Measurements from ENCODE around the gene SPATA2L.

DNA sequence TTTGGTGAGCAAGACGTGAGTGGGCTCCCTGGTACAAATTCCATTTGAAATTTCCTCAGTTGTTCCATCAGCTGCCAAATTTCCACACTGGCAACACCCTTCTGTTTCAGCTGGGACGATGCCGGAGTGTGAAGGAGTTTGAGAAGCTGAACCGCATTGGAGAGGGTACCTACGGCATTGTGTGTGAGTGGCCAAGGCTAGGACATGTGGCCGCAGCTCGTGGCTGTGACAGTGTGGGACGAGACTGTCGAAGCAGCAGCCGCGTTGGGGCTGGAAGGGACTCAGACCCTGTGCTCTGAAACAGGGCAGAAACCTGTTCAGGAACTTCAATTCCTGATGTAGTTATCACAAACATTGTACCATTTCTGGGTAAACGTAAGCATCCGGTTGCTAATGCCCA is 12.4 kb downstream of the SPATA2L start:
- no peak for TF ChIP-seq EP300 (IDR thresholded peaks at IDR 0.05; ENCODE audit: borderline replicate concordance in 1 of 2, control insufficient read depth in 1 of 2, low read depth in 2 of 2, low read length in 2 of 2)
- no peak for TF ChIP-seq ZNF24 (IDR thresholded peaks at IDR 0.05)
- no peak for TF ChIP-seq SP1 (IDR thresholded peaks at IDR 0.05; ENCODE audit: low read depth, low read length)
- TF ChIP-seq POLR2AphosphoS5 (IDR thresholded peaks at IDR 0.05; ENCODE audit: low read length), result no peak
- TF ChIP-seq, protein P1, sequence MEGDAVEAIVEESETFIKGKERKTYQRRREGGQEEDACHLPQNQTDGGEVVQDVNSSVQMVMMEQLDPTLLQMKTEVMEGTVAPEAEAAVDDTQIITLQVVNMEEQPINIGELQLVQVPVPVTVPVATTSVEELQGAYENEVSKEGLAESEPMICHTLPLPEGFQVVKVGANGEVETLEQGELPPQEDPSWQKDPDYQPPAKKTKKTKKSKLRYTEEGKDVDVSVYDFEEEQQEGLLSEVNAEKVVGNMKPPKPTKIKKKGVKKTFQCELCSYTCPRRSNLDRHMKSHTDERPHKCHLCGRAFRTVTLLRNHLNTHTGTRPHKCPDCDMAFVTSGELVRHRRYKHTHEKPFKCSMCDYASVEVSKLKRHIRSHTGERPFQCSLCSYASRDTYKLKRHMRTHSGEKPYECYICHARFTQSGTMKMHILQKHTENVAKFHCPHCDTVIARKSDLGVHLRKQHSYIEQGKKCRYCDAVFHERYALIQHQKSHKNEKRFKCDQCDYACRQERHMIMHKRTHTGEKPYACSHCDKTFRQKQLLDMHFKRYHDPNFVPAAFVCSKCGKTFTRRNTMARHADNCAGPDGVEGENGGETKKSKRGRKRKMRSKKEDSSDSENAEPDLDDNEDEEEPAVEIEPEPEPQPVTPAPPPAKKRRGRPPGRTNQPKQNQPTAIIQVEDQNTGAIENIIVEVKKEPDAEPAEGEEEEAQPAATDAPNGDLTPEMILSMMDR (IDR thresholded peaks at IDR 0.05 in 2 of 3, conservative IDR thresholded peaks at IDR 0.05 in 1 of 3; ENCODE audit: control insufficient read depth in 2 of 3, extremely low read depth in 1 of 3, insufficient read depth in 1 of 3, low read depth in 3 of 3, low read length in 3 of 3), result no peak
- TF ChIP-seq, protein P2, sequence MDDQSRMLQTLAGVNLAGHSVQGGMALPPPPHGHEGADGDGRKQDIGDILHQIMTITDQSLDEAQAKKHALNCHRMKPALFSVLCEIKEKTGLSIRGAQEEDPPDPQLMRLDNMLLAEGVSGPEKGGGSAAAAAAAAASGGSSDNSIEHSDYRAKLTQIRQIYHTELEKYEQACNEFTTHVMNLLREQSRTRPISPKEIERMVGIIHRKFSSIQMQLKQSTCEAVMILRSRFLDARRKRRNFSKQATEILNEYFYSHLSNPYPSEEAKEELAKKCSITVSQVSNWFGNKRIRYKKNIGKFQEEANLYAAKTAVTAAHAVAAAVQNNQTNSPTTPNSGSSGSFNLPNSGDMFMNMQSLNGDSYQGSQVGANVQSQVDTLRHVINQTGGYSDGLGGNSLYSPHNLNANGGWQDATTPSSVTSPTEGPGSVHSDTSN (IDR thresholded peaks at IDR 0.05; ENCODE audit: insufficient replicate concordance, low read depth, low read length), result no peak
- no peak for TF ChIP-seq CHD1 (IDR thresholded peaks at IDR 0.05; ENCODE audit: low read depth, low read length)
